HG03196 (cell line): ENCODE results near the gene MAOA.
"Not testable (repeated sequence)": the region's sequence is repeated elsewhere in the genome, so short reads cannot be mapped to it uniquely, and the experiment has no call there.

Experiments
- ATAC-seq: cut with Tn5 transposase; IDR thresholded peaks from one replicate; pipeline ENCODE4 v1.9.1; 2021; ENCODE audit not compliant: unreplicated experiment

MAOA gene

GRCh38 chrX:43716144-43716543 is 60.0 kb downstream of the MAOA start:
- ATAC-seq: no peak

GRCh38 chrX:43716696-43717095 is 60.6 kb downstream of the MAOA start:
- ATAC-seq: no peak

GRCh38 chrX:43717161-43717560 is 61.1 kb downstream of the MAOA start:
- ATAC-seq: no peak

- ATAC-seq: no peak
Observed at GRCh38 chrX:43718081-43718480, 62.0 kb downstream of the MAOA start.

- ATAC-seq: no peak
Observed at GRCh38 chrX:43718546-43718945, 62.4 kb downstream of the MAOA start.

- ATAC-seq: no peak
Observed at GRCh38 chrX:43718956-43719355, 62.9 kb downstream of the MAOA start.

- ATAC-seq: no peak
Observed at GRCh38 chrX:43720082-43720481, 64.0 kb downstream of the MAOA start.

- ATAC-seq: no peak
Observed at GRCh38 chrX:43720961-43721360, 64.9 kb downstream of the MAOA start.

GRCh38 chrX:43725227-43725626 is 69.1 kb downstream of the MAOA start:
- not testable (repeated sequence) for ATAC-seq

GRCh38 chrX:43727254-43727653 is 71.2 kb downstream of the MAOA start:
- not testable (repeated sequence) for ATAC-seq

GRCh38 chrX:43728002-43728401 is 71.9 kb downstream of the MAOA start:
- no peak for ATAC-seq

- ATAC-seq: no peak
Observed at GRCh38 chrX:43728966-43729365, 72.9 kb downstream of the MAOA start.

- no peak for ATAC-seq
Observed at GRCh38 chrX:43731086-43731485, 75.0 kb downstream of the MAOA start.

- ATAC-seq: no peak
Observed at GRCh38 chrX:43733699-43734098, 77.6 kb downstream of the MAOA start.

GRCh38 chrX:43734444-43734843 is 78.3 kb downstream of the MAOA start:
- no peak for ATAC-seq

- no peak for ATAC-seq
Observed at GRCh38 chrX:43735534-43735933, 79.4 kb downstream of the MAOA start.

- ATAC-seq: no peak
Observed at GRCh38 chrX:43735957-43736356, 79.9 kb downstream of the MAOA start.

GRCh38 chrX:43741843-43742573 is 85.9 kb downstream of the MAOA start:
- ATAC-seq: no peak

- no peak for ATAC-seq
Observed at GRCh38 chrX:43743100-43743822, 87.2 kb downstream of the MAOA start.

GRCh38 chrX:43744284-43744683 is 88.2 kb downstream of the MAOA start:
- no peak for ATAC-seq

- no peak for ATAC-seq
Observed at GRCh38 chrX:43745938-43746721, 90.0 kb downstream of the MAOA start.

- ATAC-seq: no peak
Observed at GRCh38 chrX:43747476-43747875, 91.4 kb downstream of the MAOA start.
